Trophoblast cell (in vitro differentiated cells and primary cell): Measurements from ENCODE around the gene TACR1.
A peak's percentile ranks its signal among the peaks of the same experiment; 100 is the strongest.

Experiments
- DNase-seq, 2 donors: peaks; one replicate each; pipeline ENCODE4 v3.0.0-alpha.2; 2016
- H2AFZ ChIP-seq: 2 replicates; pipeline ENCODE4 v1.6.1; 2013; ENCODE audit warnings: low read length, moderate library complexity, mild to moderate bottlenecking; ENCODE audit not compliant: insufficient read depth, poor library complexity
- H2AK5ac ChIP-seq: 2 replicates; pipeline ENCODE4 v1.6.1; 2013; ENCODE audit warnings: mild to moderate bottlenecking, low read length
- H2BK120ac ChIP-seq: 2 replicates; pipeline ENCODE4 v1.6.1; 2013; ENCODE audit warnings: low read length, mild to moderate bottlenecking, moderate library complexity; ENCODE audit not compliant: insufficient read depth, poor library complexity
- H2BK12ac ChIP-seq: 2 replicates; pipeline ENCODE4 v1.6.1; 2013; ENCODE audit warnings: mild to moderate bottlenecking, low read length, moderate library complexity
- H2BK5ac ChIP-seq: 2 replicates; pipeline ENCODE4 v1.6.1; 2013; ENCODE audit warnings: low read length, low read depth, moderate library complexity, mild to moderate bottlenecking; ENCODE audit not compliant: poor library complexity
- H3K14ac ChIP-seq: 2 replicates; pipeline ENCODE4 v1.6.1; 2013; ENCODE audit warnings: mild to moderate bottlenecking, low read length
- H3K18ac ChIP-seq: 2 replicates; pipeline ENCODE4 v1.6.1; 2013; ENCODE audit warnings: mild to moderate bottlenecking, low read length
- H3K23ac ChIP-seq: 2 replicates; pipeline ENCODE4 v1.6.1; 2013; ENCODE audit warnings: low read length
- H3K27ac ChIP-seq: 2 replicates; pipeline ENCODE4 v1.5.1; 2013; ENCODE audit warnings: low read depth, mild to moderate bottlenecking, inconsistent platforms, low read length, moderate library complexity
- H3K27me3 ChIP-seq: 2 replicates; pipeline ENCODE4 v1.6.1; 2013; ENCODE audit warnings: inconsistent platforms, mild to moderate bottlenecking, low read length, moderate library complexity; ENCODE audit not compliant: insufficient read depth
- H3K36me3 ChIP-seq, 2 experiments: 1 replicate in 1 of 2; 2 replicates in 1 of 2; pipeline ENCODE4 v1.6.1; 2013; ENCODE audit warnings: low read length in 2 of 2, mild to moderate bottlenecking in 2 of 2, moderate library complexity in 1 of 2; ENCODE audit not compliant: insufficient read depth in 2 of 2, control insufficient read depth in 1 of 2
- H3K4ac ChIP-seq: 2 replicates; pipeline ENCODE4 v1.6.1; 2013; ENCODE audit warnings: low read depth, mild to moderate bottlenecking, low read length, moderate library complexity
- H3K4me1 ChIP-seq, 2 experiments: 1 replicate in 1 of 2; 2 replicates in 1 of 2; pipeline ENCODE4 v1.6.1; 2013; ENCODE audit warnings: low read length in 2 of 2, mild to moderate bottlenecking in 2 of 2, moderate library complexity in 1 of 2; ENCODE audit not compliant: insufficient read depth in 2 of 2, control insufficient read depth in 1 of 2
- H3K4me2 ChIP-seq: 2 replicates; pipeline ENCODE4 v1.6.1; 2013; ENCODE audit warnings: inconsistent platforms, mild to moderate bottlenecking, low read length, moderate library complexity
- H3K4me3 ChIP-seq: 2 replicates; pipeline ENCODE4 v1.5.1; 2013; ENCODE audit warnings: mild to moderate bottlenecking, low read depth, low read length, inconsistent platforms
- H3K79me1 ChIP-seq: one replicate; pipeline ENCODE4 v1.6.1; 2013; ENCODE audit warnings: low read length
- H3K79me2 ChIP-seq: 2 replicates; pipeline ENCODE4 v1.6.1; 2013; ENCODE audit warnings: low read length, mild to moderate bottlenecking; ENCODE audit not compliant: control insufficient read depth, insufficient read depth, poor library complexity
- H3K9ac ChIP-seq: 2 replicates; pipeline ENCODE4 v1.6.1; 2013; ENCODE audit warnings: mild to moderate bottlenecking, low read length
- H3K9me3 ChIP-seq: 2 replicates; pipeline ENCODE4 v1.6.1; 2013; ENCODE audit warnings: low read depth, mild to moderate bottlenecking, control low read depth, inconsistent platforms, low read length; ENCODE audit not compliant: insufficient read depth
- H4K12ac ChIP-seq: 2 replicates; pipeline ENCODE4 v1.6.1; 2013; ENCODE audit warnings: low read depth, mild to moderate bottlenecking, low read length, moderate library complexity
- H4K8ac ChIP-seq: 2 replicates; pipeline ENCODE4 v1.6.1; 2013; ENCODE audit warnings: low read depth, mild to moderate bottlenecking, low read length, moderate library complexity
- H4K91ac ChIP-seq: one replicate; pipeline ENCODE4 v1.6.1; 2013; ENCODE audit warnings: low read depth, mild to moderate bottlenecking, low read length, moderate library complexity
- WGBS: extraction: QIAGEN DNeasy Blood & Tissue Kit; methylation state at CpG from one replicate; pipeline ENCODE4 v1.1.7; 2013; ENCODE audit warnings: missing lambda C conversion rate; ENCODE audit not compliant: insufficient read length, insufficient coverage; ENCODE audit errors: extremely low coverage; 5-methylcytosine and 5-hydroxymethylcytosine counted together

The TACR1 gene

GRCh38 chr2:75006041-75006440 lies 193.3 kb downstream of the TACR1 start:
- DNase-seq: no peak
- Histone ChIP-seq H3K27me3 (no peaks in the 10 kb centered on the region), H3K4me2 (no peak overlapping the region), H3K14ac (no peak overlapping the region), H3K79me1 (no peaks in the 10 kb centered on the region), H2BK120ac (no peak overlapping the region), H3K9me3 (no peaks in the 10 kb centered on the region), H3K79me2 (no peaks in the 10 kb centered on the region), H3K23ac (no peak overlapping the region), H3K4ac (no peak overlapping the region), H3K18ac (no peak overlapping the region), H2BK12ac (no peak overlapping the region), H3K9ac (no peak overlapping the region), H3K4me1 (peaks cover 2 to 5% of the 10 kb centered on the region in 2 experiments), H2AFZ (no peak overlapping the region), H4K12ac (no peak overlapping the region), H4K8ac (no peak overlapping the region), H3K27ac (no peak overlapping the region), H2AK5ac (no peak overlapping the region), H3K4me3 (no peak overlapping the region), H2BK5ac (no peak overlapping the region), H4K91ac (no peak overlapping the region), H3K36me3 (no peaks in the 10 kb centered on the region)

- H3K79me1 ChIP-seq: no peaks in the 10 kb centered on the region
- H4K12ac ChIP-seq: no peak overlapping the region
- H3K9me3 ChIP-seq: peaks cover 1% of the 10 kb centered on the region
- no peak overlapping the region for H3K4me3 ChIP-seq
- no peak for DNase-seq
- no peak overlapping the region for H3K18ac ChIP-seq
- no CpG with 5 or more reads among the region's 2 CpGs for WGBS
- H3K23ac ChIP-seq: no peak overlapping the region
- no peaks in the 10 kb centered on the region for H3K79me2 ChIP-seq
- H4K91ac ChIP-seq: no peak overlapping the region
- H2BK120ac ChIP-seq: no peak overlapping the region
- H2AK5ac ChIP-seq: no peak overlapping the region
- H3K9ac ChIP-seq: no peak overlapping the region
- no peaks in the 10 kb centered on the region for H3K27me3 ChIP-seq
- H3K36me3 ChIP-seq: no peaks in the 10 kb centered on the region
- H2AFZ ChIP-seq: no peak overlapping the region
- H4K8ac ChIP-seq: no peak overlapping the region
- H3K4me1 ChIP-seq: peaks cover 0 to 2% of the 10 kb centered on the region in 2 experiments
- H2BK12ac ChIP-seq: no peak overlapping the region
- H3K14ac ChIP-seq: no peak overlapping the region
- H2BK5ac ChIP-seq: no peak overlapping the region
- H3K4ac ChIP-seq: no peak overlapping the region
- H3K27ac ChIP-seq: no peak overlapping the region
- no peak overlapping the region for H3K4me2 ChIP-seq
Measured at GRCh38 chr2:75003773-75004172, 195.5 kb downstream of the TACR1 start.

GRCh38 chr2:75003276-75003675 lies 196.0 kb downstream of the TACR1 start:
- Histone ChIP-seq H3K79me2 (no peaks in the 10 kb centered on the region), H3K27me3 (no peaks in the 10 kb centered on the region), H3K4ac (no peak overlapping the region), H3K9ac (no peak overlapping the region), H2AK5ac (no peak overlapping the region), H3K79me1 (no peaks in the 10 kb centered on the region), H2BK5ac (no peak overlapping the region), H3K23ac (no peak overlapping the region), H3K14ac (no peak overlapping the region), H3K36me3 (no peaks in the 10 kb centered on the region), H4K91ac (no peak overlapping the region), H3K4me1 (peaks cover 0 to 4% of the 10 kb centered on the region in 2 experiments), H3K18ac (no peak overlapping the region), H4K12ac (no peak overlapping the region), H3K4me3 (no peak overlapping the region), H4K8ac (no peak overlapping the region), H3K9me3 (peaks cover 3% of the 10 kb centered on the region), H2AFZ (no peak overlapping the region), H2BK12ac (no peak overlapping the region), H3K27ac (no peak overlapping the region), H3K4me2 (no peak overlapping the region), H2BK120ac (no peak overlapping the region)
- no peak for DNase-seq
- no CpG with 5 or more reads among the region's 2 CpGs for WGBS

- H3K27ac ChIP-seq: no peak overlapping the region
- H4K8ac ChIP-seq: no peak overlapping the region
- no peak overlapping the region for H2BK120ac ChIP-seq
- H3K18ac ChIP-seq: no peak overlapping the region
- WGBS: no CpG with 5 or more reads among the region's 3 CpGs
- peaks cover 3% of the 10 kb centered on the region for H3K9me3 ChIP-seq
- H4K12ac ChIP-seq: no peak overlapping the region
- H3K23ac ChIP-seq: no peak overlapping the region
- no peak overlapping the region for H2AK5ac ChIP-seq
- no peak overlapping the region for H3K4me2 ChIP-seq
- no peaks in the 10 kb centered on the region for H3K79me1 ChIP-seq
- H3K79me2 ChIP-seq: no peaks in the 10 kb centered on the region
- H3K4me1 ChIP-seq: peaks cover 0 to 4% of the 10 kb centered on the region in 2 experiments
- H4K91ac ChIP-seq: no peak overlapping the region
- no peak overlapping the region for H3K9ac ChIP-seq
- no peak overlapping the region for H3K14ac ChIP-seq
- no peak overlapping the region for H2AFZ ChIP-seq
- no peak overlapping the region for H3K4ac ChIP-seq
- H2BK5ac ChIP-seq: no peak overlapping the region
- H2BK12ac ChIP-seq: no peak overlapping the region
- no peaks in the 10 kb centered on the region for H3K36me3 ChIP-seq
- peak in 1 of 2 donors; percentile 50 for DNase-seq
- no peaks in the 10 kb centered on the region for H3K27me3 ChIP-seq
- no peak overlapping the region for H3K4me3 ChIP-seq
Measured at GRCh38 chr2:75002007-75002406, 197.3 kb downstream of the TACR1 start.
